Thyroid gland (tissue), 4 donors: Measurements from ENCODE around the gene SEMA3D.

Experiments used
- POLR2A ChIP-seq, 2 donors: fragments of 450-650 bp; IDR thresholded peaks; one replicate each; pipeline ENCODE4 v1.6.1; 2017; ENCODE audit warnings: antibody characterized with exemption in 2 of 2, mild to moderate bottlenecking in 2 of 2, moderate library complexity in 1 of 2
- TF ChIP-seq, protein P1 (sequence below), 6 experiments: fragments of 200-600 bp in 3 of 6; fragments of 450-650 bp in 3 of 6; sonication (generic) in 3 of 6; IDR thresholded peaks; one replicate each; pipeline ENCODE4 v1.5.1; 2016 to 2019; ENCODE audit warnings: antibody characterized with exemption in 6 of 6, mild to moderate bottlenecking in 2 of 6, inconsistent platforms in 1 of 6, moderate library complexity in 1 of 6

DNA sequence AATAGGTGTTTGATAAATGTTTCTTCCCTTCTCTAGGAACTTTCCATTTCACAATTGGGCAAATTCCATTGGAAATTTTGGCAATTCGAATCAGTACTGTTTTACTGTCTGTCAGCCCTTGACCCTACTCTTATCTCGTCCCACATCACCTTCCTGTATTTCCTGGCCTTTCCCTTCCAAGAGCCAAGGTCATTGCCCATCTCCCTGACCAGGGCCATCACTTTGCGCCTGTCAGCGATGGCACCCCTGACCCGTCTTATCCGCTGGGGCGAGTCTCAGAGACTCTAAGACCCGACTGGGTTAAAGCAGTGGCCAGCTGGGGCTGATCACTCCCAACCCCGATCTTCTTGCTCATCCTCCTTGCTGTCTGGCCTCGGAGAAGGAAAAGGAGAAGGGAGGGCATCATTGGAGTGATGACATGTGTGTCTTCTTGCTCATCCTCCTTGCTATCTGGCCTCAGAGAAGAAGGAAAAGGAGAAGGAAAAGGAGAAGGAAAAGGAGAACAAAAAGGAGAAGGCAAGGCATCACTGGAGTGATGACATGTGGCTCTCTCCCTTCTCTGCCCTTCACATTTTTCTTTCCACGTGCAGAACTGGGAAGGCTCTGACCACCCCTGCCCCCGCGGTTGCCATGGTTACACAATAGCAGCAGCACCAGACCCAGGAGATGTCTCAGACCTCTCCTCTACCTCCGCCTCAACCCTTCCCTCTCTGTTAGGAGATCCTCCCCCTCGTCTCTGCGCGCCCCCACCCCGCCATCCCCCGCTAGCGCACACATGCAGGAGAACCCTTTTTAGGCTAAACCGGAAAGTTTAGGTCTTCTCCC is 2.0 kb downstream of the SEMA3D start:
- TF ChIP-seq, protein P1, sequence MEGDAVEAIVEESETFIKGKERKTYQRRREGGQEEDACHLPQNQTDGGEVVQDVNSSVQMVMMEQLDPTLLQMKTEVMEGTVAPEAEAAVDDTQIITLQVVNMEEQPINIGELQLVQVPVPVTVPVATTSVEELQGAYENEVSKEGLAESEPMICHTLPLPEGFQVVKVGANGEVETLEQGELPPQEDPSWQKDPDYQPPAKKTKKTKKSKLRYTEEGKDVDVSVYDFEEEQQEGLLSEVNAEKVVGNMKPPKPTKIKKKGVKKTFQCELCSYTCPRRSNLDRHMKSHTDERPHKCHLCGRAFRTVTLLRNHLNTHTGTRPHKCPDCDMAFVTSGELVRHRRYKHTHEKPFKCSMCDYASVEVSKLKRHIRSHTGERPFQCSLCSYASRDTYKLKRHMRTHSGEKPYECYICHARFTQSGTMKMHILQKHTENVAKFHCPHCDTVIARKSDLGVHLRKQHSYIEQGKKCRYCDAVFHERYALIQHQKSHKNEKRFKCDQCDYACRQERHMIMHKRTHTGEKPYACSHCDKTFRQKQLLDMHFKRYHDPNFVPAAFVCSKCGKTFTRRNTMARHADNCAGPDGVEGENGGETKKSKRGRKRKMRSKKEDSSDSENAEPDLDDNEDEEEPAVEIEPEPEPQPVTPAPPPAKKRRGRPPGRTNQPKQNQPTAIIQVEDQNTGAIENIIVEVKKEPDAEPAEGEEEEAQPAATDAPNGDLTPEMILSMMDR (IDR thresholded peaks at IDR 0.05), result no peak
- no peak for TF ChIP-seq POLR2A (IDR thresholded peaks at IDR 0.05)
